IPS-20b (cell line): Measurements from ENCODE around the gene CNTN4.

ENCODE experiments used
- H3K27ac ChIP-seq: one replicate; pipeline ENCODE4 v1.5.1; 2013; ENCODE audit warnings: low read length
- H3K27me3 ChIP-seq: 2 replicates; pipeline ENCODE4 v1.6.1; 2013; ENCODE audit warnings: mild to moderate bottlenecking, low read length, inconsistent platforms; ENCODE audit not compliant: insufficient read depth
- H3K36me3 ChIP-seq: 2 replicates; pipeline ENCODE4 v1.6.1; 2013; ENCODE audit warnings: low read depth, mild to moderate bottlenecking, inconsistent platforms, low read length, moderate library complexity; ENCODE audit not compliant: insufficient read depth
- H3K4me1 ChIP-seq: 2 replicates; pipeline ENCODE4 v1.6.1; 2013; ENCODE audit warnings: mild to moderate bottlenecking, control low read depth, inconsistent platforms, low read length, moderate library complexity; ENCODE audit not compliant: insufficient read depth
- H3K4me3 ChIP-seq: 2 replicates; pipeline ENCODE4 v1.5.1; 2013; ENCODE audit warnings: mild to moderate bottlenecking, low read length, inconsistent platforms
- H3K9ac ChIP-seq: 2 replicates; pipeline ENCODE4 v1.6.1; 2013; ENCODE audit warnings: low read depth, mild to moderate bottlenecking, inconsistent platforms, low read length, moderate library complexity
- H3K9me3 ChIP-seq: 2 replicates; pipeline ENCODE4 v1.6.1; 2013; ENCODE audit warnings: mild to moderate bottlenecking, low read depth, low read length, inconsistent platforms; ENCODE audit not compliant: insufficient read depth

The CNTN4 gene

GRCh38 chr3:2850701-2851100 lies 752.0 kb downstream of the CNTN4 start:
- Histone ChIP-seq H3K9me3 (no peaks in the 10 kb centered on the region), H3K9ac (no peak overlapping the region), H3K4me3 (no peak overlapping the region), H3K27me3 (no peaks in the 10 kb centered on the region), H3K27ac (no peak overlapping the region), H3K4me1 (no peaks in the 10 kb centered on the region), H3K36me3 (no peaks in the 10 kb centered on the region)

GRCh38 chr3:2851361-2851760 lies 752.7 kb downstream of the CNTN4 start:
- Histone ChIP-seq H3K4me3 (no peak overlapping the region), H3K27ac (no peak overlapping the region)

GRCh38 chr3:2851835-2852234 lies 753.2 kb downstream of the CNTN4 start:
- Histone ChIP-seq H3K36me3 (no peaks in the 10 kb centered on the region), H3K4me3 (no peak overlapping the region), H3K9me3 (no peaks in the 10 kb centered on the region), H3K27ac (no peak overlapping the region), H3K27me3 (no peaks in the 10 kb centered on the region), H3K4me1 (no peaks in the 10 kb centered on the region), H3K9ac (no peak overlapping the region)

More at GRCh38 chr3:2851361-2851760, 752.7 kb downstream of the CNTN4 start:
- no peaks in the 10 kb centered on the region for H3K27me3 ChIP-seq
- no peaks in the 10 kb centered on the region for H3K9me3 ChIP-seq
- H3K36me3 ChIP-seq: no peaks in the 10 kb centered on the region
- H3K4me1 ChIP-seq: no peaks in the 10 kb centered on the region
- H3K9ac ChIP-seq: no peak overlapping the region

GRCh38 chr3:2853651-2854050 lies 755.0 kb downstream of the CNTN4 start:
- Histone ChIP-seq H3K4me1 (no peaks in the 10 kb centered on the region), H3K9ac (no peak overlapping the region), H3K36me3 (no peaks in the 10 kb centered on the region), H3K27me3 (no peaks in the 10 kb centered on the region), H3K4me3 (no peak overlapping the region), H3K9me3 (no peaks in the 10 kb centered on the region), H3K27ac (no peak overlapping the region)

GRCh38 chr3:2856138-2857133 lies 757.8 kb downstream of the CNTN4 start:
- Histone ChIP-seq H3K27me3 (no peaks in the 10 kb centered on the region), H3K4me3 (no peak overlapping the region), H3K9me3 (no peaks in the 10 kb centered on the region), H3K4me1 (no peaks in the 10 kb centered on the region), H3K27ac (no peak overlapping the region), H3K9ac (no peak overlapping the region), H3K36me3 (no peaks in the 10 kb centered on the region)

- no peak overlapping the region for H3K4me3 ChIP-seq
- no peaks in the 10 kb centered on the region for H3K9me3 ChIP-seq
- H3K27me3 ChIP-seq: no peaks in the 10 kb centered on the region
- no peak overlapping the region for H3K27ac ChIP-seq
- no peaks in the 10 kb centered on the region for H3K4me1 ChIP-seq
- H3K36me3 ChIP-seq: no peaks in the 10 kb centered on the region
- H3K9ac ChIP-seq: no peak overlapping the region
Observed at GRCh38 chr3:2860626-2861025, 762.0 kb downstream of the CNTN4 start.

- H3K9ac ChIP-seq: no peak overlapping the region
- H3K27ac ChIP-seq: no peak overlapping the region
- no peaks in the 10 kb centered on the region for H3K4me1 ChIP-seq
- H3K9me3 ChIP-seq: no peaks in the 10 kb centered on the region
- no peaks in the 10 kb centered on the region for H3K36me3 ChIP-seq
- no peak overlapping the region for H3K4me3 ChIP-seq
- no peaks in the 10 kb centered on the region for H3K27me3 ChIP-seq
Observed at GRCh38 chr3:2861120-2861519, 762.5 kb downstream of the CNTN4 start.

- Histone ChIP-seq H3K36me3 (no peaks in the 10 kb centered on the region), H3K27me3 (no peaks in the 10 kb centered on the region), H3K27ac (no peak overlapping the region), H3K4me3 (no peak overlapping the region), H3K4me1 (no peaks in the 10 kb centered on the region), H3K9me3 (no peaks in the 10 kb centered on the region), H3K9ac (no peak overlapping the region)
Observed at GRCh38 chr3:2861920-2862319, 763.3 kb downstream of the CNTN4 start.

GRCh38 chr3:2862366-2862765 lies 763.7 kb downstream of the CNTN4 start:
- Histone ChIP-seq H3K9ac (no peak overlapping the region), H3K9me3 (no peaks in the 10 kb centered on the region), H3K36me3 (no peaks in the 10 kb centered on the region), H3K4me3 (no peak overlapping the region), H3K27me3 (no peaks in the 10 kb centered on the region), H3K4me1 (no peaks in the 10 kb centered on the region), H3K27ac (no peak overlapping the region)

GRCh38 chr3:2863127-2863526 lies 764.5 kb downstream of the CNTN4 start:
- no peaks in the 10 kb centered on the region for H3K36me3 ChIP-seq
- H3K4me1 ChIP-seq: no peaks in the 10 kb centered on the region
- H3K27ac ChIP-seq: no peak overlapping the region
- no peaks in the 10 kb centered on the region for H3K9me3 ChIP-seq
- H3K9ac ChIP-seq: no peak overlapping the region
- H3K4me3 ChIP-seq: no peak overlapping the region
- H3K27me3 ChIP-seq: no peaks in the 10 kb centered on the region

- Histone ChIP-seq H3K9me3 (no peaks in the 10 kb centered on the region), H3K27ac (no peak overlapping the region), H3K4me1 (no peaks in the 10 kb centered on the region), H3K4me3 (no peak overlapping the region), H3K36me3 (no peaks in the 10 kb centered on the region), H3K9ac (no peak overlapping the region), H3K27me3 (no peaks in the 10 kb centered on the region)
Observed at GRCh38 chr3:2869905-2870304, 771.2 kb downstream of the CNTN4 start.

- Histone ChIP-seq H3K9me3 (no peaks in the 10 kb centered on the region), H3K4me1 (no peaks in the 10 kb centered on the region), H3K4me3 (no peak overlapping the region), H3K36me3 (no peaks in the 10 kb centered on the region), H3K27ac (no peak overlapping the region), H3K27me3 (no peaks in the 10 kb centered on the region), H3K9ac (no peak overlapping the region)
Observed at GRCh38 chr3:2870724-2871333, 772.2 kb downstream of the CNTN4 start.
